Effector memory CD4-positive, alpha-beta T cell (primary cell): Measurements from ENCODE around the gene NMU.

Source experiments
- DNase-seq, 3 donors: peaks; one replicate each; pipeline ENCODE4 v3.0.0-alpha.2; 2020
- H3K27ac ChIP-seq: 2 replicates; pipeline ENCODE4 v1.7.0; 2013; ENCODE audit warnings: mild to moderate bottlenecking, low read length, moderate library complexity; ENCODE audit not compliant: insufficient read depth, poor library complexity, severe bottlenecking
- H3K27me3 ChIP-seq: replicated peaks from 2 replicates; pipeline ENCODE4 v1.7.0; 2013; ENCODE audit warnings: mild to moderate bottlenecking, low read length; ENCODE audit not compliant: insufficient read depth, control insufficient read depth, poor library complexity, severe bottlenecking
- H3K36me3 ChIP-seq: 2 replicates; pipeline ENCODE4 v1.7.0; 2013; ENCODE audit warnings: mild to moderate bottlenecking, low read length, moderate library complexity; ENCODE audit not compliant: control insufficient read depth, insufficient read depth
- H3K4me1 ChIP-seq: 2 replicates; pipeline ENCODE4 v1.7.0; 2013; ENCODE audit warnings: low read length, mild to moderate bottlenecking; ENCODE audit not compliant: control insufficient read depth, insufficient read depth, poor library complexity, severe bottlenecking
- H3K4me3 ChIP-seq: 2 replicates; pipeline ENCODE4 v1.7.0; 2013; ENCODE audit warnings: low read length, low read depth, mild to moderate bottlenecking; ENCODE audit not compliant: insufficient read depth, poor library complexity, severe bottlenecking
- H3K9me3 ChIP-seq: 2 replicates; pipeline ENCODE4 v1.7.0; 2013; ENCODE audit warnings: mild to moderate bottlenecking, low read length, moderate library complexity; ENCODE audit not compliant: control insufficient read depth

NMU gene

DNA sequence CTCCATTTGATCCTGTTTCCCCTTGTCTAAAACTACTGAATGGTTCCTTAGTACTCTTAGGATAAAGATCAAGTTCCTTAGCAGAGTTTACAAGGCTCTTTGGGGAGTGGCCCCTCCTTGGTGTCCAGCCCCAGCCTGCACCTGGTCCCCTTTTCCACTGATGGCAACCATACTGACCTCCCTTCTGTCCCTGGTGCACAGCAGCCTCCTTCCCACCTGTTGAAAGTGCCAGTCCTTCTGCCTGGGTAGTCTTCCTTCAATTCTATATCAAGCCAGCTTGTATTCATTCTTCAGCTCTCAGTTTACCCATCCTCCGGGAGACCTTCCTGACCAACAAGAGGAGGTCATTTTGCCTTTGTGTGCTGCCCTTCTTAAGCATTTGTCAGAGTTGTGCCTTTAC lies 30.4 kb upstream of the NMU start:
- Histone ChIP-seq H3K9me3 (no peaks in the 10 kb centered on the region), H3K36me3 (no peaks in the 10 kb centered on the region), H3K27ac (no peak overlapping the region), H3K4me3 (no peak overlapping the region), H3K27me3 (no peaks in the 10 kb centered on the region), H3K4me1 (no peaks in the 10 kb centered on the region)
- DNase-seq = no peak

GRCh38 chr4:55663145-55663544 lies 27.0 kb upstream of the NMU start:
- Histone ChIP-seq H3K27me3 (no peaks in the 10 kb centered on the region), H3K4me3 (no peak overlapping the region), H3K36me3 (no peaks in the 10 kb centered on the region), H3K9me3 (no peaks in the 10 kb centered on the region), H3K4me1 (no peaks in the 10 kb centered on the region), H3K27ac (no peak overlapping the region)
- no peak for DNase-seq

- no peak overlapping the region for H3K27ac ChIP-seq
- DNase-seq = no peak
Observed at GRCh38 chr4:55661398-55662056, 25.4 kb upstream of the NMU start.

GRCh38 chr4:55658657-55659056 lies 22.6 kb upstream of the NMU start:
- H3K27me3 ChIP-seq = no peaks in the 10 kb centered on the region
- no peak overlapping the region for H3K27ac ChIP-seq
- no peaks in the 10 kb centered on the region for H3K36me3 ChIP-seq
- no peaks in the 10 kb centered on the region for H3K4me1 ChIP-seq
- no peak for DNase-seq
- H3K9me3 ChIP-seq = no peaks in the 10 kb centered on the region
- H3K4me3 ChIP-seq = no peak overlapping the region

More at GRCh38 chr4:55661398-55662056, 25.4 kb upstream of the NMU start:
- no peaks in the 10 kb centered on the region for H3K9me3 ChIP-seq
- no peaks in the 10 kb centered on the region for H3K36me3 ChIP-seq
- no peaks in the 10 kb centered on the region for H3K27me3 ChIP-seq
- H3K4me3 ChIP-seq = no peak overlapping the region
- no peaks in the 10 kb centered on the region for H3K4me1 ChIP-seq

DNA sequence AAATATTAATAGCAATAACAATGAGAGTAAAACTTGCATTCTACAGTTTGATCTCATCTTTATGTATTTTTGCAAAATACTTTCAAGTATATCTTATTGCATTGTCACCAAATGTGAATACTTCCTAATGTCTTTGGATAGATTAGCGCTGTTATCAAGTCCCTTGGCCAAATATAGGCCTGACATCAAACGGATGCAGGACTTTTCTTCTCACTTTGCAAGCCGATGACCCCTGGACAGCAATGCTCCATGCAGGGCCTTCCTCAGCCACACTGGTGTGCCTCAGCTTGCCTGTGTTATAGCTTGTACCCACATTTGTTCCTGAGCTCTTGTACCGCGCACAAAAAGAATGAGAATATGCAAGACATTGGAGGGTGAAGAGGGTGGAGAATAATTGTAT lies 18.0 kb upstream of the NMU start:
- peaks cover 3% of the 10 kb centered on the region for H3K27me3 ChIP-seq
- H3K27ac ChIP-seq = no peak overlapping the region
- H3K4me1 ChIP-seq = no peaks in the 10 kb centered on the region

GRCh38 chr4:55650483-55650882 lies 14.4 kb upstream of the NMU start:
- no peaks in the 10 kb centered on the region for H3K4me1 ChIP-seq
- H3K9me3 ChIP-seq = no peaks in the 10 kb centered on the region
- DNase-seq = no peak
- H3K4me3 ChIP-seq = no peak overlapping the region
- H3K27ac ChIP-seq = no peak overlapping the region
- H3K36me3 ChIP-seq = no peaks in the 10 kb centered on the region
- H3K27me3 ChIP-seq = peaks cover 3% of the 10 kb centered on the region

More for the DNA sequence above, 18.0 kb upstream of the NMU start:
- no peaks in the 10 kb centered on the region for H3K36me3 ChIP-seq
- no peak overlapping the region for H3K4me3 ChIP-seq
- H3K9me3 ChIP-seq = no peaks in the 10 kb centered on the region
- no peak for DNase-seq

- H3K4me1 ChIP-seq = peaks cover 12% of the 10 kb centered on the region
- no peak for DNase-seq
- no peak overlapping the region for H3K27ac ChIP-seq
- no peaks in the 10 kb centered on the region for H3K36me3 ChIP-seq
- H3K27me3 ChIP-seq = peaks cover 11% of the 10 kb centered on the region
- no peak overlapping the region for H3K4me3 ChIP-seq
- no peaks in the 10 kb centered on the region for H3K9me3 ChIP-seq
Observed at GRCh38 chr4:55637272-55637820, 1.2 kb upstream of the NMU start.

GRCh38 chr4:55636656-55636999 lies 530 bp upstream of the NMU start:
- peaks cover 11% of the 10 kb centered on the region for H3K27me3 ChIP-seq

DNA sequence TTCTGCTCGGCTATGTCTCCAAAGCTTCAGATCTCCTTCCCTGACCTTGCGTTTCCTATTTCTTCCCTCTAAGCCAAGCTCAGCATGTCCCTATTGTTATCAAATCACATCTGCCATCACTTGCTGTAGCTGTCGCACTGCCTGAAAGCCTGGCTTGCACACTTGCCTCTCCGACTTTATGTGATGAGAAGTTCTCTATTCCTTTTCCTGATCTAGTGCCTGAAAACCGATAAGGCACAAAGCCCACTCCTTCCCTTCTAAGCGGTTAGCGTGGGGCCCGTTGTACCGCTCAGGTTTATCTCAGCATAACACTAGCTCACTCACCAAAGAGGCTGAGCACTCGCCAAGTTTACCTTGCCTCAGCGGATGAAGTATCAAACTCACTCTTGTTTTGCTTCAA lies 816 bp downstream of the NMU start:
- Histone ChIP-seq H3K36me3 (no peaks in the 10 kb centered on the region), H3K4me1 (peaks cover 12% of the 10 kb centered on the region), H3K4me3 (peak overlapping the region; percentile 29), H3K27me3 (peaks cover 12% of the 10 kb centered on the region), H3K9me3 (no peaks in the 10 kb centered on the region), H3K27ac (no peak overlapping the region)
- no peak for DNase-seq

More at GRCh38 chr4:55636656-55636999, 530 bp upstream of the NMU start:
- Histone ChIP-seq H3K36me3 (no peaks in the 10 kb centered on the region), H3K9me3 (no peaks in the 10 kb centered on the region), H3K4me1 (peaks cover 12% of the 10 kb centered on the region), H3K4me3 (peak overlapping the region; percentile 29), H3K27ac (no peak overlapping the region)
- DNase-seq = no peak

DNA sequence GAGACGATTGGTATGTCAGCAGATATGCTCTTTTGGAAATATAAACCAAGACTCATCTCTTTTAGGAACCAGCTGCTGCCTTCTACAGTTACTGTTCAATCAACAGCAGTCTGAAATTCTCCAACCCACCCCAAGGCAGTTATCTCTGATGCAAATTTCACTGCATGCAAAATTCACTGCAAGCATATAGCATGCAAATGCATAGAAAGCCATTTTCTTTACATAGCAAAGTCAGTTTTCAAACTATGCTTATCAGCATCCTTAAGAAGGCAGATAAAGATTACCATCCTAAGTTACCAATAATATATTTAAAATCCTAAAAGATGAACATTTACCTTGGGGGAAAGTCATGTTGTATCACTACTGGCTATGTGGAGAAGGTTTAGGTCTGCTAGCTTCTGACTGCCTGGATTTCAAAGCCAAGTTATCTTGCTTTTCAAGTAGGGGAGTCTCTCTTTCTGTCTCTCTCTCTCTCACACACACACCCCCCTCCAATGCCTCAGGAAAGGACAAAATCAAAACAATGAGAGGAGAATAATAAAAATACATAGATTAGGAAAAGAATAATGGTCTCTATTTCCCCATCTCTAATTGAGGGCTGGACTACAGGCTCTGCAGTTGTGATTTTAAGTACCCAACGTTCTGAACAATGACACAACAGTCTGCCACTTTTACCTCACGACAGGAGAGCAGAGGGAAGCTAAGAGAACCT lies 1.5 kb downstream of the NMU start:
- no peaks in the 10 kb centered on the region for H3K9me3 ChIP-seq
- DNase-seq = no peak
- no peak overlapping the region for H3K27ac ChIP-seq
- no peak overlapping the region for H3K4me3 ChIP-seq
- peaks cover 12% of the 10 kb centered on the region for H3K4me1 ChIP-seq
- H3K36me3 ChIP-seq = no peaks in the 10 kb centered on the region
- H3K27me3 ChIP-seq = peaks cover 15% of the 10 kb centered on the region
